Trophoblast cell (in vitro differentiated cells and primary cell): ENCODE measurements around the gene COQ8B.

Experiments used
- DNase-seq, 2 donors: peaks; one replicate each; pipeline ENCODE4 v3.0.0-alpha.2; 2016
- H2AFZ ChIP-seq: 2 replicates; pipeline ENCODE4 v1.6.1; 2013; ENCODE audit warnings: low read length, moderate library complexity, mild to moderate bottlenecking; ENCODE audit not compliant: insufficient read depth, poor library complexity
- H2AK5ac ChIP-seq: 2 replicates; pipeline ENCODE4 v1.6.1; 2013; ENCODE audit warnings: mild to moderate bottlenecking, low read length
- H2BK120ac ChIP-seq: 2 replicates; pipeline ENCODE4 v1.6.1; 2013; ENCODE audit warnings: low read length, mild to moderate bottlenecking, moderate library complexity; ENCODE audit not compliant: insufficient read depth, poor library complexity
- H2BK12ac ChIP-seq: 2 replicates; pipeline ENCODE4 v1.6.1; 2013; ENCODE audit warnings: mild to moderate bottlenecking, low read length, moderate library complexity
- H2BK5ac ChIP-seq: 2 replicates; pipeline ENCODE4 v1.6.1; 2013; ENCODE audit warnings: low read length, low read depth, moderate library complexity, mild to moderate bottlenecking; ENCODE audit not compliant: poor library complexity
- H3K14ac ChIP-seq: 2 replicates; pipeline ENCODE4 v1.6.1; 2013; ENCODE audit warnings: mild to moderate bottlenecking, low read length
- H3K18ac ChIP-seq: 2 replicates; pipeline ENCODE4 v1.6.1; 2013; ENCODE audit warnings: mild to moderate bottlenecking, low read length
- H3K23ac ChIP-seq: 2 replicates; pipeline ENCODE4 v1.6.1; 2013; ENCODE audit warnings: low read length
- H3K27ac ChIP-seq: 2 replicates; pipeline ENCODE4 v1.5.1; 2013; ENCODE audit warnings: low read depth, mild to moderate bottlenecking, inconsistent platforms, low read length, moderate library complexity
- H3K27me3 ChIP-seq: 2 replicates; pipeline ENCODE4 v1.6.1; 2013; ENCODE audit warnings: inconsistent platforms, mild to moderate bottlenecking, low read length, moderate library complexity; ENCODE audit not compliant: insufficient read depth
- H3K36me3 ChIP-seq, 2 experiments: 1 replicate in 1 of 2; 2 replicates in 1 of 2; pipeline ENCODE4 v1.6.1; 2013; ENCODE audit warnings: low read length in 2 of 2, mild to moderate bottlenecking in 2 of 2, moderate library complexity in 1 of 2; ENCODE audit not compliant: insufficient read depth in 2 of 2, control insufficient read depth in 1 of 2
- H3K4ac ChIP-seq: 2 replicates; pipeline ENCODE4 v1.6.1; 2013; ENCODE audit warnings: low read depth, mild to moderate bottlenecking, low read length, moderate library complexity
- H3K4me1 ChIP-seq, 2 experiments: 1 replicate in 1 of 2; 2 replicates in 1 of 2; pipeline ENCODE4 v1.6.1; 2013; ENCODE audit warnings: low read length in 2 of 2, mild to moderate bottlenecking in 2 of 2, moderate library complexity in 1 of 2; ENCODE audit not compliant: insufficient read depth in 2 of 2, control insufficient read depth in 1 of 2
- H3K4me2 ChIP-seq: 2 replicates; pipeline ENCODE4 v1.6.1; 2013; ENCODE audit warnings: inconsistent platforms, mild to moderate bottlenecking, low read length, moderate library complexity
- H3K4me3 ChIP-seq: 2 replicates; pipeline ENCODE4 v1.5.1; 2013; ENCODE audit warnings: mild to moderate bottlenecking, low read depth, low read length, inconsistent platforms
- H3K79me1 ChIP-seq: one replicate; pipeline ENCODE4 v1.6.1; 2013; ENCODE audit warnings: low read length
- H3K79me2 ChIP-seq: 2 replicates; pipeline ENCODE4 v1.6.1; 2013; ENCODE audit warnings: low read length, mild to moderate bottlenecking; ENCODE audit not compliant: control insufficient read depth, insufficient read depth, poor library complexity
- H3K9ac ChIP-seq: 2 replicates; pipeline ENCODE4 v1.6.1; 2013; ENCODE audit warnings: mild to moderate bottlenecking, low read length
- H3K9me3 ChIP-seq: 2 replicates; pipeline ENCODE4 v1.6.1; 2013; ENCODE audit warnings: low read depth, mild to moderate bottlenecking, control low read depth, inconsistent platforms, low read length; ENCODE audit not compliant: insufficient read depth
- H4K12ac ChIP-seq: 2 replicates; pipeline ENCODE4 v1.6.1; 2013; ENCODE audit warnings: low read depth, mild to moderate bottlenecking, low read length, moderate library complexity
- H4K8ac ChIP-seq: 2 replicates; pipeline ENCODE4 v1.6.1; 2013; ENCODE audit warnings: low read depth, mild to moderate bottlenecking, low read length, moderate library complexity
- H4K91ac ChIP-seq: one replicate; pipeline ENCODE4 v1.6.1; 2013; ENCODE audit warnings: low read depth, mild to moderate bottlenecking, low read length, moderate library complexity
- WGBS: extraction: QIAGEN DNeasy Blood & Tissue Kit; methylation state at CpG from one replicate; pipeline ENCODE4 v1.1.7; 2013; ENCODE audit warnings: missing lambda C conversion rate; ENCODE audit not compliant: insufficient read length, insufficient coverage; ENCODE audit errors: extremely low coverage; 5-methylcytosine and 5-hydroxymethylcytosine counted together

Gene COQ8B

GRCh38 chr19:40724315-40724714 is 7.6 kb upstream of the COQ8B start:
- DNase-seq: no peak
- Histone ChIP-seq H3K4ac (no peak overlapping the region), H2AFZ (no peak overlapping the region), H3K36me3 (peaks cover 48 to 51% of the 10 kb centered on the region in 2 experiments), H2BK120ac (no peak overlapping the region), H3K4me1 (peaks cover 5 to 7% of the 10 kb centered on the region in 2 experiments), H3K79me1 (peaks cover 3% of the 10 kb centered on the region), H2AK5ac (no peak overlapping the region), H4K12ac (no peak overlapping the region), H2BK12ac (no peak overlapping the region), H3K27me3 (no peaks in the 10 kb centered on the region), H3K9me3 (no peaks in the 10 kb centered on the region), H2BK5ac (no peak overlapping the region), H3K79me2 (peaks cover 11% of the 10 kb centered on the region), H3K23ac (no peak overlapping the region), H3K18ac (no peak overlapping the region), H3K14ac (no peak overlapping the region), H3K4me3 (no peak overlapping the region), H3K4me2 (no peak overlapping the region), H4K91ac (no peak overlapping the region), H3K9ac (no peak overlapping the region), H3K27ac (no peak overlapping the region), H4K8ac (no peak overlapping the region)
- WGBS: no CpG with 5 or more reads among the region's 4 CpGs

GRCh38 chr19:40723661-40724254 is 7.1 kb upstream of the COQ8B start:
- Histone ChIP-seq H2AFZ (no peak overlapping the region), H3K79me2 (peaks cover 14% of the 10 kb centered on the region), H4K91ac (no peak overlapping the region), H2BK5ac (no peak overlapping the region), H3K4me2 (no peak overlapping the region), H3K27ac (no peak overlapping the region), H2BK120ac (no peak overlapping the region), H3K36me3 (peaks cover 43 to 46% of the 10 kb centered on the region in 2 experiments), H3K14ac (no peak overlapping the region), H3K4me1 (peaks cover 5 to 7% of the 10 kb centered on the region in 2 experiments), H3K79me1 (peaks cover 5% of the 10 kb centered on the region), H3K23ac (no peak overlapping the region), H3K4ac (peak overlapping the region; percentile 0), H3K9ac (no peak overlapping the region), H2AK5ac (no peak overlapping the region), H3K4me3 (no peak overlapping the region), H4K12ac (no peak overlapping the region), H3K27me3 (no peaks in the 10 kb centered on the region), H2BK12ac (no peak overlapping the region), H3K9me3 (no peaks in the 10 kb centered on the region), H3K18ac (no peak overlapping the region), H4K8ac (no peak overlapping the region)
- WGBS: no CpG with 5 or more reads among the region's 5 CpGs
- no peak for DNase-seq

GRCh38 chr19:40721936-40722661 is 5.4 kb upstream of the COQ8B start:
- Histone ChIP-seq H3K79me2 (peaks cover 28% of the 10 kb centered on the region), H3K23ac (no peak overlapping the region), H2BK12ac (no peak overlapping the region), H2BK120ac (no peak overlapping the region), H4K8ac (no peak overlapping the region), H2AFZ (no peak overlapping the region), H3K4me1 (peaks cover 5 to 7% of the 10 kb centered on the region in 2 experiments), H3K9ac (no peak overlapping the region), H3K14ac (no peak overlapping the region), H3K27me3 (no peaks in the 10 kb centered on the region), H3K79me1 (peaks cover 22% of the 10 kb centered on the region), H2AK5ac (no peak overlapping the region), H3K4ac (peak overlapping the region; percentile 81), H3K4me3 (no peak overlapping the region), H3K18ac (no peak overlapping the region), H3K36me3 (peaks cover 34 to 37% of the 10 kb centered on the region in 2 experiments), H4K12ac (no peak overlapping the region), H2BK5ac (no peak overlapping the region), H3K4me2 (no peak overlapping the region), H3K27ac (no peak overlapping the region), H4K91ac (no peak overlapping the region), H3K9me3 (no peaks in the 10 kb centered on the region)
- DNase-seq: no peak
- WGBS: no CpG with 5 or more reads among the region's 9 CpGs

GRCh38 chr19:40721140-40721486 is 4.4 kb upstream of the COQ8B start:
- Histone ChIP-seq H2AK5ac (no peak overlapping the region), H3K4me3 (no peak overlapping the region), H3K4ac (peak overlapping the region; percentile 95), H3K27me3 (no peaks in the 10 kb centered on the region), H3K4me2 (no peak overlapping the region), H3K9me3 (no peaks in the 10 kb centered on the region), H2BK5ac (no peak overlapping the region), H3K23ac (no peak overlapping the region), H2BK12ac (no peak overlapping the region), H3K4me1 (peaks cover 5 to 7% of the 10 kb centered on the region in 2 experiments), H4K91ac (no peak overlapping the region), H3K14ac (no peak overlapping the region), H3K79me2 (peaks cover 29% of the 10 kb centered on the region), H3K27ac (no peak overlapping the region), H4K12ac (no peak overlapping the region), H2BK120ac (no peak overlapping the region), H3K9ac (no peak overlapping the region), H3K79me1 (peaks cover 29% of the 10 kb centered on the region), H2AFZ (no peak overlapping the region), H3K36me3 (peaks cover 26 to 32% of the 10 kb centered on the region in 2 experiments), H3K18ac (no peak overlapping the region), H4K8ac (no peak overlapping the region)
- WGBS: no CpG with 5 or more reads among the region's 6 CpGs
- DNase-seq: no peak
